Activated effector memory CD4-positive, alpha-beta T cell treated with Interleukin-2 at 50 U/mL for 16 hours (primary cell): ENCODE results near the gene PRKN.

Experiments
- DNase-seq: peaks from one replicate; pipeline ENCODE4 v3.0.0-alpha.2; 2020

The PRKN gene

DNA sequence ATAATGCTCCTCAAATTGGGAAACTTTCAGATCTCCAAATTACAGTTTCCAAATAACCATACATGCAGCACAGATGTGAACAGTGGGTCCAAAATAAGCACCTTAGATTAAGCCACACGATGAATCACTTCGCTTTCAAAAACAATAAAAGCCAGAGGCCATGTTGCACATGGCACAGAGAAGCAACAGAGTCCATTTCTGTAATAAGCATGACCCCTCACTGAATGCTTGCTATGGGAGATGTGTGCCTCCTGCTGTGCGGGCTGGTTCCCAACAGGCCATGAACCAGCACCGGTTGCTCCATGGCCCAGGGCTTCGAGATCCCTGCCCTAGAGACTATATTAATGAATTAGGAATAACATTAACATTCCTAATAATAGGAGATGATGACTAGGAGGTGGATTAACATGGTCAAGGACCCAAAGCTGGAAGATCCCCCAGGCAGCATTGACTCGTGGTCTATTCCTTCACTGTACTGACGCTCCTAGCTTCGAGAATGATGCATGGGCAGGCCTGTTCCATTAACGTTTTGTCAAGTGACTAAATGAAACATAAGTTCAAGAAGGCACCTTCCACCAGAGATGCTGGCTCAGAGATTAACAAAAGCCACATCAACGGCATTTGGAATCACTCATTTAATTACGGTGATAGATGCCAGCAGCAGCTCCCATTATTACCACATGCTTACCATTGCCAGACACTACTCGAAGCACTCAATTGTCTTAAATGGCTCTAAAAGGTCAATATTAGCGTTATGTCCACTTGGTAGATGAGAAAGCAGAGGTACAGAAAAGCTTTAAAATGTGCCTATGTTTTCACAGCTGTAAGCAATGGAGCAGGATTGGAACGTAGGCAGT, 983.1 kb downstream of the PRKN start:
- DNase-seq: no peak

DNA sequence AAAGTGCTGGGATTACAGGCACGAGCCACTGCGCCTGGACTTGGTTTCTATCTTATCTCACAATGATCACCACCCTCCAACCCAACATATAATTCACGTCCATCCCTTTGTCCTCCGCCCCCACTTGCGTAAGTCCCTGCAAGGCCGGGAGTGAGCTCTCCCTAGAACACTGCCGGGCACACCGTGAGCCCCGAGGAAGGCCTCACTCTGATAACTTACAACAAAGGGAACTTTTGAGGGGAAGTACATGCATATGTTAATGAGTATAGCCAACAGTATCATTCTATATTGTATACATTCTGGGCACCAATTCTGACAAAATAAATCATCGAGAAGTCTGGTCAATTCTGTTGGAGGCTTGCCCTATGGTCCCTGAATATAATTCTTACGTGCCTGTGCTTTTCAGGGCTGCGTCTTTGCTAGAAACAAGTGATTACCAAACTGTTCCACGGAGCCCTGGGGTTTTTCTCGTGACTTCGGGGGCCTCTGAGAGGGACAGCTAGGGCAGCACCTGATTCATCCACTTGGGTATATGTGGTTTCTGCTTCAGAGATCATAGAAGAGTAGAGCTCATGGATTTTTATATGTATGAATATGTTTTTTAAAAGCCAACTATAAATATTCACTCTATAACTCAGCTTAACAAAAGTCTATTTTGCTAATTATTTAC, 983.9 kb downstream of the PRKN start:
- no peak for DNase-seq

DNA sequence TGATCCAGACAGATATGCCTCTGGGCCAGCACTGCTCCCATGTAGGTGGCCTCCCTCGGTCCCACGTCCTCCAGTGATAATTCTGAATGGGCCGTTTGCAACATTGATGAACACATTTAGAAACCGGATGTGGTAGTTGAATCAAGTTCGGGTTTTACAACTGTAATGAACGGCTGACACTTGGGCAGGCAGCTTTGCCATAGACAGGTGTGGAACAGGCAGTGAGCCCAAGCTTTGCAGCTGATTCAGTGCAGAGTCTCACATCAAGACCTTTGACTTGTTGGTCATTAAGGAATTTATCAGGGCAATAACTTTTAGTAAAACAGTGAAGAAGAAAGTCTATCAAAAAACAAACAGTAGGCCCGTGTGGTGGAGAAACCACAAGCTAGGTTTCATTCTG, 987.1 kb downstream of the PRKN start:
- no peak for DNase-seq

DNA sequence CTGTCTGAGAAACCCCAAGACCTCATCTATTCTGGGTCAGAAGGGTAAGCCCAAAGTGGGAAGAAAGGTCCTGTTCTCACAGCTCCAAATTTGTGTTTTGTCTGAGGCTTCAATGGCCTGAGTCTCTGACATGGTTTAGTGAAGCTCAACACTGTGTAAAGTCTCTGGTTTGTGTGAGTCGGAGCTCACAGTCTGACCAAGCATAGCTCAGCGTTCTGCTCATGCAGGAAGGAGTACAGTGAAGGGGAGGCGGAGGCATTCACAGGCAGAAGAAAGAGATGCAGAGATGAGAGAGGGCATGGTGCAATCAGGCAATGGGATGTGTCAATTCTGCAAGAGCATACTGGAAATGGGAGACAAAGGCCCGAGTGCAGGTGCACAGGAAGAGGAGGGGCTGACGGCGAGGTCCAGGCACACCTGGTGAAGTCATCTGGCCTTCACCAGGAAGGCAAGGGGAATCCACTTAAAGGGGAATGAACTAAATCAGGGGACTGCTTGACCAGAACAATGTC, 990.7 kb downstream of the PRKN start:
- no peak for DNase-seq

DNA sequence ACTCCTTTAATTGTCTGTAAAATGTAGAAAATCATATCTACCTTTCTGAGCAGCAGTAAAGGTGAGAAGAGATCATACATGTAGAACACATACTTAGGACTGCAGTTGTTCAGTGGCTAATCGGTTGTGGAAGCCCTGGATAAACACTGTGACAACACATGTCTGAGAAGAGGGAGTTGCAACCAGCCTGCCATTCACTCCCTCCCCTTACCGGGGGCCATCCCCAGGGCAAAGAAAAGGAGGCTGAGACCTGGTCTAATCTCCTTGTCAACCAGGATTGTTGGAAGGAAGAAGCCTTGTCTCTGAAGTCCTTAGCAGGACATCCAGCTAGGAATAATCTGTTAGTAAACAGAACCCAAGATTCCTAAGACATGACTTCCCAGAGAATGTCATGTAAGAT, 991.2 kb downstream of the PRKN start:
- DNase-seq: no peak

DNA sequence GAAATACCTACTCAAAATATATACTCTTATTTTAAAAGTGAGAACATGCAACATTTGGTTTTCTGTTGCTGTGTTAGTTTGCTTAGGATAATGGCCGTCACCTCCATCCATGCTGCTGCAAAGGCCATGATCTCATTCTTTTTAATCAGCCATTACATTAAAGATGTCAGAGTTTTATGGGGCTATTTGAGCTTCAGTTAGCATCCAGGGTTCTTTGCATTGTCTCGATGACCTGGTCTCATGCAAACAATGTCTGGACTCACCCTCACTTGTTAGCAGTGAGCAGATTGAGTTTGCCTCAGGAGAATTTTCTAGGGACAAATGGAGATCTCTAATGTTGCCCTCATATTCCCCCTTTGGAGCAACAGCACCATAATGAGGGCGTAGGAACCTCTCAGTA, 995.0 kb downstream of the PRKN start:
- DNase-seq: no peak

DNA sequence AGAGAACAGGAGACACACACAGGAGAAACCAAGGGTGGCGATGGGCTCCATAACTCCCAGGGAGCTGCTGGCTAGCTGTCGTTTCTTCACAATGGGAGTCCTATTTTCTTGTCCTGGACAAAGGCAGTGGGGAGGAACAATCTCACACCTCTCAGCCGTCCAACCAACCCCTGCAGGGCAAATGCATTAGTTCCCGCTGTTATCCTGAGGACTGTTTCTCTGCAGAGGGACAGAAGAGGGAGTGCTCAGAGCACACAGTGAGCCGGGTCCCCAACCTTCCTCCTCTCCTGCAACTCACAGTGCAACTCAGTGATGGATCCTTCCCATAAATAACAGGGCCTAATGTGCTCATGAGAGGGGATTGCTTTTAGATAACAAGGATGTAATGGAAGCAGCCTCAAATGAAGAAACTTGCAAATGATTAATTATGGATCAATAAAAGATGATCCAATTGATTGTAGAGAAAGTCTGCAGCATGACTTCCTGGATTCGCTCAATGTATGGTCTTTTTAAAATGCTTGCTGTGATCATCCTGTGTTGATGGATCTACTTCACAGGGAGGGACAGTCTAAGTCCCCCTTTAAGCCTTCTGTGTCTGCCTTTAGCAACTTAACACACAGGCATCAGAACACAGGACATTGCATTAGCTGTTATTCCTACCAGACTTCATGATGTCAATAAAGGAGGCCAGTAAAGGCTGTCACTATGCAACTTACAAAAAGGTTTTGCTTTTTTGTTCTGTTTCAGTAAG, 1000.3 kb downstream of the PRKN start:
- DNase-seq: no peak

DNA sequence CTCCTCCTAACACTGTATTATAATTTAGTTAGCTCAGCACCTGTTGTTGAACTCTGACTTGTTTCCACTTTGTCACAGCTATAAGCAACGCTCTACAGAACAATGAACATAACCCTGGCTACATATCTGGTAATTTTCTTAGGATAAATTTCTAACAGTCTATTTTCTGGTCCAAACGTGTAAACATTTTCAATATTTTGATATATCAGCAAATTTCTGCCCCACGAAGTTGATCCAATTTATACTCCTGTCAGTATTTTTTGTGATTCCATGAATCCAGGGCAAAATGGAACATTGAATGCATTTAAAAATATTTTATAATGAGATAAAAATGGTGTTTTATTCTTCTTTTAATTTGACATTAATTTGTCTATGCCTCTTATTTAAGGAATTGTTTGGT, 1005.2 kb downstream of the PRKN start:
- no peak for DNase-seq

DNA sequence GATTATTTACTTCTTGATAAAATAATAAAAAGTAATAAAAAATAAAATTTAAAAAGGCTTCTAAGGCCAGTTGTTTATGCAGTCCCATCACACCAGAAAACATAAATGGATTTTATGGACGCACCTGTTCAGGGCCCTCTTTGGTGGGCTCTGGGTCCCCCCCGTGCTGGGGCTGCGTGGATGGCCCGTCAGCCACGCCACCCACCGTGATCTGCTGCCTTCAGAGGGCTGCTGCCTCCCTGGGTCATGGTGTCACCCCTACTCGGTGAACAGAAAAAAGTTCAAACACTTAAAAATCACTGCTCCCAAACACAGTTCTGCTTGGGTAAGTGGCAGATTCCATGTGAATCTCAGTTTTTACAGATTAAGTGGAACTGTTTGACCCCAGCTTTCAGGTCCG, 1006.1 kb downstream of the PRKN start:
- DNase-seq: no peak

DNA sequence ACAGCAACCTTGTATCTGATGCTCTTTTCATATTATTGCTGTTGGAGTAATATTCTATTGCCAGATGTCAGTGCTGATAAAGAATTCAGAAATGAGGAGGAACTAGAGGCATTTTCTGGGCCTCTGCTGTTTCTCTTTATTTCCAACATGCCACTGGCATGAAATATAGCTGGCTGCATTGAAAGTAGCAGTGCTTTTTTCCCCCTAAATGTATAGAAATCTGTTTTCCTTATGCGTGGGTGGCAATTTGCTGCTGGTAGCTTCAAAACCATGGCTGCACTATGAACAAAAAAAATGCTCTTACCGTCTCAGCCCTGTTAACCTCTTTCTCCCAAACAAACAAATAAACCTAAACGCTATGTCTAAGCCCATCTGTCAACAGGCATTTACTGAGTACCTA, 1011.4 kb downstream of the PRKN start:
- DNase-seq: no peak

DNA sequence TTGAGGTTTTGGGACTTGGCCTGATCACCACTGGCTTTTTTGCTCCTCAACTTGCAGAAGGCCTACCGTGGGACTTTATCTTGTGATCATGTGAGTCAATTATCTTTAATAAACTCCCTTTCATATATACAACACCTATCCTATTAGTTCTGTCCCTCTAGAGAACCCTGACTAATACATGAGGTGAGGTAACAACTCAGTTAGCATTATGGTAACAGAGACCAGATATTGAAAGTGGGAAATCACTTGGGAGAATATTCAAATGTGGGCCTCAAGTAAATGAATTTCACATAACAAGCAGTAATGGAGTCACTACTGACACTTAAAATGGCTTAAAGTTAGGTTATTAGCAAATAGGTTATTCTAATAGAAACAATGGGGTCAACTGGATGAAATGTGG, 1015.6 kb downstream of the PRKN start:
- DNase-seq: no peak

DNA sequence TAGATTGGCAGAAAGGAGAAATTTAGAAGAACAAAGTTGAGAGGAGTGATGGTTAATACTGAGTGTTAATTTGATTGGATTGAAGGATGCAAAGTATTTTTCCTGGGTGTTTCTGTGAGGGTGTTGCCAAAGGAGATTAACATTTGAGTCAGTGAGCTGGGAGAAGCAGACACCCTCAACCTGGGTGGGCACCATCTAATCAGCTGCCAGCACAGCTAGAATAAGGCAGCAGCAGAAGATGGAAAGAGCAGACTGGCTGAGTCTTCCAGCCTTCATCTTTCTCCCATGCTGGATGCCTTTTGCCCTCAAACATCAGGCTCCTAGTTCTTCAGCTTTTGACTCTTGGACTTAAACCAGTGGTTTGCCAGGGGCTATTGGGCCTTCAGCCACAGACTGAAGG, 1016.1 kb downstream of the PRKN start:
- DNase-seq: no peak

DNA sequence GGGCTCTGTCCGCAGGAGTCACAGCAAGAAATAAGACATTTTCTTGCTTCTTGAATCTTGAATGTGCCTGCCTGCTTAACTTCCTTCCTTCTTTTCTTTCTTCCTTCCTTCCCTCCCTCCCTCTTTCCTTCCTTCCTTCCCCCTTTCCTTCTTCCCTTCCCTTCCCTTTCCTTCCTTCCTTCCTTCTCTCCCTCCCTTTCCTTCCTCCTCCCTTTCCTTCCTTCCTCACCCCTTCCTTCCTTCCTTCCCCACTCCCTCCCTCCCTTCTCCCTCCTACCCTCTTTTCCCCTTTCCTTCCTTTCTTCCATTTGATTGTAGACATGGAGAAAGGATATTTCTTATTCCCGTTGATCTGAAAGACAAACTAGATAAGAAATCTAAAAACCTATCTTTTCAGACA, 1016.9 kb downstream of the PRKN start:
- DNase-seq: no peak

DNA sequence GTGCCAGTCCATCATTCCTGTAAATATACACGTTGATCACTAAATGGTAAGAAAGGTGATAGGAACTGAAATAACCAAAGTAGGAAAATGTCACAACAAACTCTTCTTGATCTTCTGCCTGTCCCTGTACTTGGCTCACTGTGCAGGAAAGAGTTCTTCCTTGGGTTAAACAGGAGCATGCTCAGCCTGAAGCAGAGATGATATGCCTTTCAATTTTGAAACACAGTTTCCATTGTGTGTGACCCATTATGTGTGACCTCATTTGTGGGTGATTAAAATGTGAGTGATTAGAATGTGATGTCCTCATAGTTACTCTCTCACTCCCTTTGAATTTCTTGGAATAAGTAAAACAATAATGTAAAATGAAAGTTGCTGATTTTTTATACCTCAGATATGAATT, 1026.5 kb downstream of the PRKN start:
- DNase-seq: no peak

DNA sequence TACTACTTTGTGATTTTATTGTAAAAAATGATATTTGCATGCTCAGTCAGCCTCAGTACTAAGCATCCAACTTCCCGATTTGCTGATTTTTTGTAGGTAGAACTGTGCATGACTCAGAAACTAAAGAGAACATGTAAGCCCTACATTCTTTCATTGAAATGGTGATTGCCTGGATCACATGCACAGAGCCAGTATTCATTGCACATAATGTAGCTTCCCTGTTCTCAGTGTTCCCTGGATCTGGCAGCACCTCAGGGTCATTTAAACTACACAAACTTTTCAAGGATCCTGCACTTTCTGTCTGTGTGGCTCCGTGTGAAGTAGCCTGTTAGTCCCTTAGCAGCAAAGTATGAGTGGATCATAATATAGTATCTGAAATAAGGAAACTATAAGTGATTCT, 1030.8 kb downstream of the PRKN start:
- DNase-seq: no peak

DNA sequence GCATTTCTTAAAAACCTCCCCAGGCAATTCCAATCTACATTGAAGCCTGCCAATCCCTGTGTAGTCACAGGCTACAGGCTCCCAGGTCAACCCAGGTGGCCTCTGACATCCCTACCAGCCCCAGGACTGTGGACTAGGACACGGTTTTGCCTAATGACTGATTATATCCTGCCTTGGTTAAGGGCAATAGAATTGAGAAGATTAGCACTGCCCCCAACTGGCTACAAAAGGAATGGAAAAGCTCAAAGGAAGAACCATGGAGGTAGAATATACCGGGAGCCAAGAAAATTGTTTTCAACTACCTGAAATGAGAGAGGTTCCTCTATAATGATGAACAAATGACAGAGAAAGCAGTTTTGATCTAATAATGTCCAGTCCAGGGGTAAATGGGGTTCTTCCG, 1032.6 kb downstream of the PRKN start:
- no peak for DNase-seq

DNA sequence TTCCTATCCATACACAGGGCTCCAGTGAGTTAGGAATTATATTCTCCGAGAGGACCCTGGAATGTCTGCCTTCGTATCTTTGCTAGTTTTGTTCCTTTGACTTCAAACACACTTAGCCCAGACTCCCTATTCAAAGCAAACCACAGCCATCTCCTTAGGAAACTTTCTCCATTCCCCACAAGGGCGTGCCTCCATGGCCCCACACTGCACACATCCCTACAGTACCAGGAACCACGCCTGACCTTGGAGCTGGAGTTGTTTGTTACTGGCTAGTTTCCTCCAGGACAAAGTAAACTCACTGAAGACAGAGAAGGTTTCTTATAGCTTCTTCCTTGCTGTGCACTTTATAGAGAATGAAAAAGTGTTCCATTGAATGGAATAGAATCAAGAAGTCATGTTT, 1040.9 kb downstream of the PRKN start:
- DNase-seq: no peak

DNA sequence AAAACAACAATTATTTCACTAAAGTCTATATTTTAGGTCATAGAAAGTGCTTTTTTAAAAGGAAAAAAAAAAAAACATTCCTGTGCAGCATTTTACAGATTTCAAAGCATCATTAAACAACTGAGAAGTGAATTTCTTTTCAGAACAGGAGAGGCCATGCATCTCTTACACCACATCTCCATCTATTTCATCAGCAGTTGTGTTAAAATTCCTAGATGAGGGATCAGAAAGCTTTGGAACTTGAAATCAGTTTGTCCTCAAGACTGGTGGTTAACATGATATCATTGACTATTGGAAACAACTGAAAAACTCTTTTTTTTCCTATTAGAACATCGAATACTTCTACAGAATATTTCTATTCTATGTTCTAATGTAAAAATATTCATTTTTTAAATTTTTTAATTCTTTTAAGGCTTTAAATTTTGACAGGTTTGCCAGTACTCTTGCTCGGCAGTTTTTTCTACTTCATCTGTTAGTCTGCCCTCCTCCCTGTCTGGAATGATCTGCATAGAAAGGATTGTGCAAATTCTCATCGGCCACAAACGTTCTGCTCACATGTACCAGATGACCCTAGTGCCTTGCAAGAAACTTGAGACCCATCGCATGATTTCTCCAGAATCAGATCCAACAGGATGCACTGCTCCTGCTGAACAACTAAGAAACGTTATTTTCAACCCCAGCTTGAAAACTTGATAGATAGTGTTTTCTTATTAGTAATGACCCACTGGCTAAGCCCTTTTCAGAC, 1042.7 kb downstream of the PRKN start:
- DNase-seq: no peak

DNA sequence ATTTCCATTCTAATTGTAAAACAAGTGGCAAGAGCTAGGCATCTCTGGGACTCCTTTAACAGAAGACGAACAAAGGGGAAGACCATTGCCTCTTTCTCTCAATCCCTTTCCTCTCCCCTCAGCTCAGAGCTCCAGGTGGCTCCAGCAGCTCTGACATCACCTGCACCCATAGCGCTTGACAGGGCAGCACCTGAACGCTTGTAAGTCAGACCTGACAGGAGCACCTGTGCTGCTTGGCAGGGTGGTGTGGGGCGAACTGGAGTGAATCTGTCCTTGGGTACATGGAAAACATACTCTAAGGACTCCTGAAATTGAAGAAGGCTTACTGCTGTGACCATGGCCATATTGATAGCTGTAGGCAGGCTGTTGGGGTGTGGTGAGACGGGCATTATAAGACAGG, 1044.2 kb downstream of the PRKN start:
- DNase-seq: no peak

DNA sequence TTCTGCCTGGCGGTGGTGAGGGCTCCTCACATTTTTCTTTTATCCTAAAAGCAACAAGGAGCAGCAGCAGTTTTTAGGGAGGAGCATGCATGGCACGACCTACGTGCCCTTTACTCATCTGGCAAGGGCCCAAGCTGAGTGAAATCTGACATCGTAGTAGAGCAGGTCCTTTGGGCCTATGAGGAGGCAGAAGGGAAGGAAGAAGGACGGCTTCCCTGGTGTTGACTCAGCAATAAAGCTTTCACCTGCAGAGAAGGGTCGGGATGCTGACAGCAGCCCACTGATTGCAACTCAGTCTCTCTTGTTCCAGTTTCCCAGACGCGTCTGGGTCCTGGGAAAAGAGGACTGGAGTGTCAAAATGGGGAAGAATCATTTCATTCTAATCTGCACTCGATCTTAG, 1044.6 kb downstream of the PRKN start:
- DNase-seq: no peak

DNA sequence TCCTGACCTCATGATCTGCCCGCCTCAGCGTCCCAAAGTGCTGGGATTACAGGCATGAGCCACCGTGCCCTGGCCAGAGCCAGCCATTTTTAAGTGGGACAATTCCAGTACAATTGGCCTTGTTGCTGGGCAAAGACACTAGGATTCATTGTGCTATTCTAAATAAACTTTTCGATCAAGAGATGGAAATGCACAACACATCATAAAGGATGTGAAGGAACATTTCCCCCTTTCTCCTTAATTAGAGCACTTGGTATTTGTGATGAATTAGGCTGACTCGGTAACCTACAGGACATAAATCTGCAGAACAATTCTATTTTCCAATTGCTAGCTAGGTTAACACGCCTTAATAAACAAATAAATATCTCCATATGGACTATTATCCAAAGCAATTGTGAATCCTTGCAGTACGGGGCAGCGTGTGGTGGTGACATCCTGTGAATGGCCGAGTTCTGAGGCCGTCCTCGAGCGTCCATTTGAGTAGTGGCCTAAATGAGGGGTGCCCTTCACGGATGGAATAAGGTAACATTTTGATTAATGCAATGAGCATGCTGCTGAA, 1047.5 kb downstream of the PRKN start:
- no peak for DNase-seq

DNA sequence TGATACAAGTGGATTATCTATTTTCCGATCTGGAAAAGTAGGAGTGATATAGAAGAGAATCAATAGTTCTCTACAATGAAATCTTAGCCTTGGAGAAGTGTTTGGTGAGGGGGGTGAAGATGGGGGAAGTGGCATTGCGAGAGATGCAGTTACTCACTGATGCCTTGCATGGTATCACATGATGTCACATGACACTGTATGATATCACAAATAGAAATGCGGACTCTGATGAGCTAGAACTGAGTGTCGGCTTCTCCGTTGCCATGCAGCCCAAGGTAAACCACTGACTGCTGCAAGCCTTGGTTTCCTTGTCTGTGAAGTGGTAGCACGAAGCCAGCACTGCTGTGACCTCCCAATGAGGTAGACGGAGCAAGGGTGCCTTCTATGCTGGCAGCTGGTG, 1050.4 kb downstream of the PRKN start:
- DNase-seq: no peak

DNA sequence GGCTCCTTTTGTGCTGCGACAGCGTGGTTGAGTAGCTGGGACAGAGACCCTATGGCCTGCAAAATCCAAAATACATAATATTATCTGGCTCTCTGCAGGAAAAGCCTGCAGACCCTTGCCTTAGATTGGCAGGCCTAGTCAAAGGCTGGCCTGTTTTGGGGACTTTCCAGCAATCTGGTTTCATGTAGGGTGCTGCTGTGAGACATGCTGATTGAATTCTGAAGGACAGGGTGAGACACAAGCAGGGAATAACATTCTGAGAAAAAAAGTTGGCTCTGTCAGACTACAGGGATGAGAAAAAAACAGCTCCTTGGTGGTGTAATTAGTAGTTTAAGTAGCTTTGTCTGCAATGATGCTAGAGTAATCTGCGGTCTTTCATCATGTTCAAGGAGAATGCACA, 1051.0 kb downstream of the PRKN start:
- no peak for DNase-seq
